Subcutaneous abdominal adipose tissue (tissue), 5 donors: ENCODE results near the gene CH25H.
"Not testable (repeated sequence)": the region's sequence is repeated elsewhere in the genome, so short reads cannot be mapped to it uniquely, and the experiment has no call there.

Experiments used
- H3K27ac ChIP-seq: one replicate; pipeline ENCODE4 v1.7.0; 2013; ENCODE audit warnings: low read depth, mild to moderate bottlenecking, inconsistent platforms, low read length, moderate library complexity
- H3K27me3 ChIP-seq, 5 donors: one replicate each; pipeline ENCODE4 v1.7.0; 2013; ENCODE audit warnings: low read length in 5 of 5, inconsistent platforms in 1 of 5; ENCODE audit not compliant: control insufficient read depth in 5 of 5, insufficient read depth in 4 of 5
- H3K36me3 ChIP-seq, 5 donors: one replicate each; pipeline ENCODE4 v1.7.0; 2013; ENCODE audit warnings: low read length in 5 of 5; ENCODE audit not compliant: control insufficient read depth in 5 of 5, insufficient read depth in 5 of 5
- H3K4me1 ChIP-seq, 5 donors: one replicate each; pipeline ENCODE4 v1.7.0; 2013; ENCODE audit warnings: low read length in 5 of 5, mild to moderate bottlenecking in 3 of 5, moderate library complexity in 1 of 5; ENCODE audit not compliant: control insufficient read depth in 5 of 5, insufficient read depth in 5 of 5
- H3K4me3 ChIP-seq, 5 donors: one replicate each; pipeline ENCODE4 v1.7.0; 2013; ENCODE audit warnings: low read length in 5 of 5, low read depth in 1 of 5
- H3K9ac ChIP-seq, 5 donors: one replicate each; pipeline ENCODE4 v1.7.0; 2013; ENCODE audit warnings: low read length in 5 of 5, mild to moderate bottlenecking in 4 of 5, moderate library complexity in 3 of 5
- H3K9me3 ChIP-seq, 5 donors: one replicate each; pipeline ENCODE4 v1.7.0; 2013; ENCODE audit warnings: low read length in 5 of 5; ENCODE audit not compliant: control insufficient read depth in 5 of 5
- donor health status: healthy.
- donor health status: healthy.
- donor health status: healthy.
- donor health status: healthy.
- donor health status: healthy.

Gene CH25H

GRCh38 chr10:89175816-89176215, 31.3 kb downstream of the CH25H start:
- Histone ChIP-seq H3K9ac (no peak overlapping the region), H3K27me3 (no peaks in the 10 kb centered on the region), H3K27ac (no peak overlapping the region), H3K4me1 (no peaks in the 10 kb centered on the region), H3K9me3 (peaks cover 0 to 5% (median 5%) of the 10 kb centered on the region in 5 donors), H3K4me3 (no peak overlapping the region), H3K36me3 (no peaks in the 10 kb centered on the region)

GRCh38 chr10:89173075-89173474, 34.0 kb downstream of the CH25H start:
- H3K9me3 ChIP-seq = no peaks in the 10 kb centered on the region
- no peaks in the 10 kb centered on the region for H3K36me3 ChIP-seq
- H3K4me3 ChIP-seq = no peak overlapping the region
- H3K4me1 ChIP-seq = peaks cover 0 to 9% (median 4%) of the 10 kb centered on the region in 5 donors
- H3K27ac ChIP-seq = no peak overlapping the region
- no peak overlapping the region for H3K9ac ChIP-seq
- no peaks in the 10 kb centered on the region for H3K27me3 ChIP-seq

GRCh38 chr10:89171996-89172395, 35.1 kb downstream of the CH25H start:
- Histone ChIP-seq H3K4me3 (no peak overlapping the region), H3K27me3 (no peaks in the 10 kb centered on the region), H3K9ac (no peak overlapping the region), H3K36me3 (no peaks in the 10 kb centered on the region), H3K4me1 (peaks cover 0 to 17% (median 6%) of the 10 kb centered on the region in 5 donors), H3K9me3 (no peaks in the 10 kb centered on the region), H3K27ac (no peak overlapping the region)

GRCh38 chr10:89171263-89171872, 35.7 kb downstream of the CH25H start:
- peaks cover 0 to 17% (median 6%) of the 10 kb centered on the region in 5 donors for H3K4me1 ChIP-seq
- no peak overlapping the region for H3K4me3 ChIP-seq
- H3K9ac ChIP-seq = no peak overlapping the region
- H3K9me3 ChIP-seq = no peaks in the 10 kb centered on the region
- no peak overlapping the region for H3K27ac ChIP-seq
- H3K27me3 ChIP-seq = no peaks in the 10 kb centered on the region
- H3K36me3 ChIP-seq = no peaks in the 10 kb centered on the region

GRCh38 chr10:89168354-89168900, 38.7 kb downstream of the CH25H start:
- H3K9me3 ChIP-seq, H3K36me3 ChIP-seq, H3K27me3 ChIP-seq, H3K9ac ChIP-seq, H3K4me3 ChIP-seq: not testable (repeated sequence)
- peaks cover 0 to 27% (median 20%) of the 10 kb centered on the region in 5 donors for H3K4me1 ChIP-seq
- H3K27ac ChIP-seq = peak overlapping the region; percentile 54

- Histone ChIP-seq H3K4me1 (peaks cover 0 to 32% (median 26%) of the 10 kb centered on the region in 5 donors), H3K27me3 (no peaks in the 10 kb centered on the region)
Measured at GRCh38 chr10:89167915-89168314, 39.2 kb downstream of the CH25H start.

GRCh38 chr10:89165923-89166322, 41.2 kb downstream of the CH25H start:
- H3K27ac ChIP-seq = no peak overlapping the region
- H3K4me3 ChIP-seq = no peak overlapping the region
- no peaks in the 10 kb centered on the region for H3K9me3 ChIP-seq
- H3K36me3 ChIP-seq = no peaks in the 10 kb centered on the region
- no peak overlapping the region for H3K9ac ChIP-seq
- H3K4me1 ChIP-seq = peaks cover 0 to 33% (median 26%) of the 10 kb centered on the region in 5 donors
- H3K27me3 ChIP-seq = no peaks in the 10 kb centered on the region

More at GRCh38 chr10:89167915-89168314, 39.2 kb downstream of the CH25H start:
- no peak overlapping the region for H3K4me3 ChIP-seq
- no peaks in the 10 kb centered on the region for H3K36me3 ChIP-seq
- H3K27ac ChIP-seq = peak overlapping the region; percentile 54
- no peaks in the 10 kb centered on the region for H3K9me3 ChIP-seq
- peak overlapping the region in 1 of 5 donors; percentile 57 for H3K9ac ChIP-seq

GRCh38 chr10:89164920-89165319, 42.2 kb downstream of the CH25H start:
- H3K4me1 ChIP-seq = peaks cover 0 to 39% (median 31%) of the 10 kb centered on the region in 5 donors
- no peaks in the 10 kb centered on the region for H3K36me3 ChIP-seq
- H3K4me3 ChIP-seq = no peak overlapping the region
- no peaks in the 10 kb centered on the region for H3K9me3 ChIP-seq
- no peak overlapping the region for H3K9ac ChIP-seq
- no peak overlapping the region for H3K27ac ChIP-seq
- H3K27me3 ChIP-seq = no peaks in the 10 kb centered on the region

GRCh38 chr10:89164080-89164479, 43.0 kb downstream of the CH25H start:
- H3K9me3 ChIP-seq = no peaks in the 10 kb centered on the region
- no peaks in the 10 kb centered on the region for H3K36me3 ChIP-seq
- H3K4me1 ChIP-seq = peaks cover 0 to 47% (median 32%) of the 10 kb centered on the region in 5 donors
- H3K27ac ChIP-seq = peak overlapping the region; percentile 64
- peak overlapping the region in 3 of 5 donors; percentile 0 to 26 (median 3) for H3K4me3 ChIP-seq
- H3K27me3 ChIP-seq = no peaks in the 10 kb centered on the region
- peak overlapping the region in 1 of 5 donors; percentile 0 for H3K9ac ChIP-seq

- H3K4me3 ChIP-seq = peak overlapping the region; percentile 0 to 34 (median 18)
- H3K9ac ChIP-seq = peak overlapping the region in 2 of 5 donors; percentile 0 to 6
- no peaks in the 10 kb centered on the region for H3K9me3 ChIP-seq
- H3K36me3 ChIP-seq = no peaks in the 10 kb centered on the region
- H3K27me3 ChIP-seq = no peaks in the 10 kb centered on the region
- H3K4me1 ChIP-seq = peaks cover 0 to 48% (median 31%) of the 10 kb centered on the region in 5 donors
- peak overlapping the region; percentile 64 for H3K27ac ChIP-seq
Measured at GRCh38 chr10:89163265-89163995, 43.7 kb downstream of the CH25H start.
